Endothelial cell of umbilical vein (primary cell): Measurements from ENCODE around the gene COBLL1. TPM values are rescaled to one million over a fixed set of nuclear protein-coding genes. Genes with fewer than 3 reads are reported as not detected.

Experiments
- BruUV-seq: library from RNA; stranded (reverse); fragments of 400-500 nt; replicated peaks from 2 replicates; lab custom pipeline; 2021; lab: Mats Ljungman, UMichigan
- CTCF ChIA-PET: fragments of 300-600, 350-600 bp; sonication (Branson Sonifier 250); formaldehyde crosslinking; loops from one replicate; lab custom pipeline; 2021; ENCODE audit warnings: antibody characterized with exemption, inconsistent platforms; lab: Charles Lee
- POLR2A ChIA-PET: fragments of 300-600, 350-600 bp; sonication (Branson Sonifier 250); formaldehyde crosslinking; loops from one replicate; lab custom pipeline; 2021; ENCODE audit warnings: antibody characterized with exemption, inconsistent platforms; lab: Charles Lee
- DNase-seq: peaks from one replicate; pipeline ENCODE4 v3.0.0-alpha.2; 2011; ENCODE audit warnings: low read depth, low spot score
- FAIRE-seq: peaks from 2 replicates; lab custom pipeline; 2011; peaks lifted over from hg19 to GRCh38; lab: Jason Lieb, UNC
- H2AFZ ChIP-seq: 2 replicates; pipeline ENCODE4 v1.6.0; 2012; ENCODE audit warnings: low read depth, low read length, control low read depth, inconsistent platforms
- H3K27ac ChIP-seq: 2 replicates; pipeline ENCODE4 v1.5.1; 2011; ENCODE audit warnings: low read depth, mild to moderate bottlenecking, control low read depth, low read length, moderate library complexity; ENCODE audit not compliant: insufficient read depth
- H3K27me3 ChIP-seq, 2 experiments: 2 replicates each; pipeline versions ENCODE4 v1.6.0 to v1.6.1; 2011; ENCODE audit warnings: low read length in 2 of 2, mixed read lengths in 1 of 2; ENCODE audit not compliant: control insufficient read depth in 2 of 2, insufficient read depth in 2 of 2
- H3K36me3 ChIP-seq, 2 experiments: 2 replicates in 1 of 2; 3 replicates in 1 of 2; pipeline ENCODE4 v1.5.1; 2011; ENCODE audit warnings: low read length in 2 of 2, mild to moderate bottlenecking in 1 of 2, moderate library complexity in 1 of 2; ENCODE audit not compliant: control insufficient read depth in 2 of 2, insufficient read depth in 2 of 2; ENCODE audit errors: extremely low read depth in 1 of 2
- H3K4me1 ChIP-seq: 3 replicates; pipeline ENCODE4 v1.5.1; 2011; ENCODE audit warnings: mild to moderate bottlenecking, low read length; ENCODE audit not compliant: control insufficient read depth, insufficient read depth; ENCODE audit errors: extremely low read depth
- H3K4me2 ChIP-seq: 2 replicates; pipeline ENCODE4 v1.6.1; 2011; ENCODE audit warnings: low read length, control low read depth, mixed read lengths; ENCODE audit not compliant: insufficient read depth
- H3K4me3 ChIP-seq, 3 experiments: fragments of 200-600 bp in 1 of 3; sonication (generic), shearing (Covaris generic) in 1 of 3; replicated peaks in 1 of 3; 2 replicates each; pipeline ENCODE4 v1.5.1; 2011 to 2016; ENCODE audit warnings: control low read depth in 3 of 3, low read length in 3 of 3, mild to moderate bottlenecking in 2 of 3, inconsistent platforms in 1 of 3, low read depth in 1 of 3, moderate library complexity in 1 of 3; ENCODE audit not compliant: insufficient read depth in 1 of 3
- H3K79me2 ChIP-seq: 2 replicates; pipeline ENCODE4 v1.6.0; 2012; ENCODE audit warnings: low read length, inconsistent platforms; ENCODE audit not compliant: control insufficient read depth, insufficient read depth
- H3K9ac ChIP-seq: replicated peaks from 2 replicates; pipeline ENCODE3; 2011; ENCODE audit warnings: low read length, control low read depth; ENCODE audit not compliant: insufficient read depth; ENCODE audit errors: extremely low read depth
- H3K9me1 ChIP-seq: replicated peaks from 3 replicates; pipeline ENCODE4 v1.6.0; 2011; ENCODE audit warnings: mild to moderate bottlenecking, low read length; ENCODE audit not compliant: control insufficient read depth, insufficient read depth; ENCODE audit errors: extremely low read depth
- H3K9me3 ChIP-seq: replicated peaks from 2 replicates; pipeline ENCODE4 v1.5.1; 2012; ENCODE audit warnings: low read length, inconsistent platforms; ENCODE audit not compliant: control insufficient read depth, insufficient read depth
- H4K20me1 ChIP-seq: replicated peaks from 2 replicates; pipeline ENCODE3; 2011; ENCODE audit warnings: mild to moderate bottlenecking, low read length; ENCODE audit not compliant: control insufficient read depth, insufficient read depth; ENCODE audit errors: extremely low read depth
- EZH2 ChIP-seq: IDR thresholded peaks from 2 replicates; pipeline ENCODE4 v1.6.1; 2012; ENCODE audit warnings: borderline replicate concordance, low read depth, mild to moderate bottlenecking, moderate library complexity, low read length, inconsistent platforms; ENCODE audit not compliant: severe bottlenecking
- FOS ChIP-seq: IDR thresholded peaks from 2 replicates; pipeline ENCODE4 v1.6.1; 2011; ENCODE audit warnings: mild to moderate bottlenecking, low read length, moderate library complexity, borderline replicate concordance; ENCODE audit not compliant: insufficient read depth
- GATA2 ChIP-seq: IDR thresholded peaks from 2 replicates; pipeline ENCODE4 v1.7.0; 2011; ENCODE audit warnings: low read depth, mild to moderate bottlenecking, moderate library complexity, mixed read lengths, low read length; ENCODE audit not compliant: insufficient read length, insufficient read depth
- JUN ChIP-seq: IDR thresholded peaks from 2 replicates; pipeline ENCODE4 v1.6.1; 2011; ENCODE audit warnings: borderline replicate concordance, low read depth; ENCODE audit not compliant: insufficient read length, insufficient read depth
- MYC ChIP-seq: IDR thresholded peaks from one replicate; pipeline ENCODE4 v1.6.1; 2011; ENCODE audit warnings: mild to moderate bottlenecking, low read depth, low read length
- POLR2A ChIP-seq: IDR thresholded peaks from 2 replicates; pipeline ENCODE4 v1.6.1; 2012; ENCODE audit warnings: low read depth, mild to moderate bottlenecking, control low read depth, low read length
- POLR2AphosphoS5 ChIP-seq: IDR thresholded peaks from 2 replicates; pipeline ENCODE4 v1.6.1; 2012; ENCODE audit warnings: low read depth, mild to moderate bottlenecking, control low read depth, low read length, moderate library complexity; ENCODE audit not compliant: insufficient read depth
- dilution Hi-C: fragments of 300-500 bp; cut with MboI; formaldehyde crosslinking; loops from one replicate; pipeline ENCODE4 v1.15.0; 2019; ENCODE audit warnings: low sequenced_read_pairs; ENCODE audit not compliant: extremely low pct_ligation_motif_present
- intact Hi-C: fragments of 100-400 bp; cut with micrococcal nuclease; formaldehyde crosslinking; loops from one replicate; pipeline ENCODE4 v1.10.0; 2022
- polyA plus RNA-seq, 4 experiments: library from polyadenylated mRNA; depleted of rRNA in 3 of 4; stranded (reverse) in 3 of 4; unstranded in 1 of 4; fragments of >200 nt; gene quantifications; 2 replicates each; pipeline versions ENCODE4 v1.2.1 to v1.2.3, GENCODE V29; 2011 to 2012; ENCODE audit warnings: missing spikeins in 1 of 4
- total RNA-seq: library from RNA; stranded (reverse); gene quantifications from 2 replicates; pipeline ENCODE4 v1.2.3, GENCODE V29; 2021
- TF ChIP-seq, protein P1 (sequence below), 2 donors: IDR thresholded peaks; 1 replicate in 1 of 2; 2 replicates in 1 of 2; pipeline ENCODE4 v1.5.1; 2011; ENCODE audit warnings: low read length in 2 of 2, mild to moderate bottlenecking in 2 of 2, moderate library complexity in 2 of 2, control low read depth in 1 of 2, inconsistent platforms in 1 of 2, low read depth in 1 of 2; ENCODE audit not compliant: insufficient read depth in 1 of 2; ENCODE audit errors: extremely low read depth in 1 of 2
- TF ChIP-seq, protein P2 (sequence below): IDR thresholded peaks from 2 replicates; pipeline ENCODE4 v1.6.1; 2011; ENCODE audit not compliant: insufficient read depth, insufficient read length

COBLL1 gene
- total and polyA plus RNA-seq, 2 donors (not counting 3 experiments of a cell fraction or from before 2014, with no cell fraction given) = 9.1 to 38.4 TPM

DNA sequence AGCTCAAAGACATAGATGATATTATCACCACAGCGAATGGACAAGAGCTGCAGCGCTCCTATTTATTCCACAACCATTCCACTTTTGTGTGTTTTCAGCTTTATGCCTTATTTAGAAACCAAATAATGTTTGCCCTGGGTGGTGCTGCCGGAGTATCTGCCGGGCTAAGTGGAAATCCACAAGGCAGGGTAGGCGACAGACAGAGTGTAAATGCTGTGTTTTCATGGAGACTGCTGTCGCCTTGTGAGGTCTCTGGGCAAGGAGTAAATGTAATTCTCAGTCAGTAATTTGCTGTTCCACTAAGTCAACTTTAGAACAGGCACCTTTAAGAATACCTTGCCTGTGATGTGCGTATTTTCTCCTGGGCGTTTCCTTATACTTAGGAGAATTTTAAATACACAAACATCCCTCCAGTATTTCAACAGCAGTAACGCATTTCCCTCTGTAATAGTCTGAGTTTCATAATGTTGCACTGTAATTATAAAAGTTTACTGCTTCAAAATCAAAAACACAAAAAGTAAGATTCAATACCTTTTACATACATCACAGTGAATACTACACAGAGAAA lies 60.9 kb downstream of the COBLL1 start:
- Histone ChIP-seq H3K4me3 (no peak overlapping the region), H3K4me2 (no peak overlapping the region), H3K9me1 (no peaks in the 10 kb centered on the region), H2AFZ (no peak overlapping the region), H3K9me3 (no peaks in the 10 kb centered on the region), H3K36me3 (no peaks in the 10 kb centered on the region), H3K27me3 (no peaks in the 10 kb centered on the region), H3K27ac (no peak overlapping the region), H3K4me1 (peaks cover 34% of the 10 kb centered on the region), H3K79me2 (peaks cover 2% of the 10 kb centered on the region), H4K20me1 (no peaks in the 10 kb centered on the region), H3K9ac (no peak overlapping the region)
- dilution Hi-C loops (no loop called here), intact Hi-C loops (loop anchor here (1.0 to 10.0 kb wide), 4 partner anchors 10 to 1454 kb away; no protein-coding TSS in a partner anchor)
- DNase-seq (no peak), FAIRE-seq (no peak)
- BruUV-seq = no TSS peak
- POLR2A ChIA-PET = no interaction called here
- CTCF ChIA-PET = interaction anchor here (1.4 kb wide), 1 partner anchor 17 kb away, joined by 3 read pairs; no protein-coding TSS in a partner anchor
- TF ChIP-seq POLR2A = no peak
- TF ChIP-seq EZH2 = no peak
- TF ChIP-seq MYC = no peak
- no peak for TF ChIP-seq JUN
- TF ChIP-seq, protein P1, sequence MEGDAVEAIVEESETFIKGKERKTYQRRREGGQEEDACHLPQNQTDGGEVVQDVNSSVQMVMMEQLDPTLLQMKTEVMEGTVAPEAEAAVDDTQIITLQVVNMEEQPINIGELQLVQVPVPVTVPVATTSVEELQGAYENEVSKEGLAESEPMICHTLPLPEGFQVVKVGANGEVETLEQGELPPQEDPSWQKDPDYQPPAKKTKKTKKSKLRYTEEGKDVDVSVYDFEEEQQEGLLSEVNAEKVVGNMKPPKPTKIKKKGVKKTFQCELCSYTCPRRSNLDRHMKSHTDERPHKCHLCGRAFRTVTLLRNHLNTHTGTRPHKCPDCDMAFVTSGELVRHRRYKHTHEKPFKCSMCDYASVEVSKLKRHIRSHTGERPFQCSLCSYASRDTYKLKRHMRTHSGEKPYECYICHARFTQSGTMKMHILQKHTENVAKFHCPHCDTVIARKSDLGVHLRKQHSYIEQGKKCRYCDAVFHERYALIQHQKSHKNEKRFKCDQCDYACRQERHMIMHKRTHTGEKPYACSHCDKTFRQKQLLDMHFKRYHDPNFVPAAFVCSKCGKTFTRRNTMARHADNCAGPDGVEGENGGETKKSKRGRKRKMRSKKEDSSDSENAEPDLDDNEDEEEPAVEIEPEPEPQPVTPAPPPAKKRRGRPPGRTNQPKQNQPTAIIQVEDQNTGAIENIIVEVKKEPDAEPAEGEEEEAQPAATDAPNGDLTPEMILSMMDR (IDR thresholded peaks at IDR 0.05; ENCODE audit: extremely low read depth in 1 of 2, insufficient read depth in 1 of 2, low read depth in 1 of 2, low read length in 2 of 2) = no peak
- TF ChIP-seq FOS = no peak
- no peak for TF ChIP-seq GATA2
- TF ChIP-seq, protein P2, sequence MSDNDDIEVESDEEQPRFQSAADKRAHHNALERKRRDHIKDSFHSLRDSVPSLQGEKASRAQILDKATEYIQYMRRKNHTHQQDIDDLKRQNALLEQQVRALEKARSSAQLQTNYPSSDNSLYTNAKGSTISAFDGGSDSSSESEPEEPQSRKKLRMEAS = no peak
- TF ChIP-seq POLR2AphosphoS5 = no peak
